Panc1 (cell line): ENCODE results near the gene CNTN4. TPM values are rescaled to one million over a fixed set of nuclear protein-coding genes. Genes with fewer than 3 reads are reported as not detected.

ENCODE experiments used
- ATAC-seq: fragments of 200-7000 bp; cut with Tn5 transposase; 2 replicates; pipeline ENCODE4 v1.9.1; 2020; ENCODE audit warnings: mild to moderate bottlenecking, moderate library complexity
- BruUV-seq: library from RNA; stranded (reverse); fragments of 400-500 nt; replicated peaks from 2 replicates; lab custom pipeline; 2021; lab: Mats Ljungman, UMichigan
- CTCF ChIA-PET: fragments of 300-600 bp; sonication (Branson Sonifier 250); formaldehyde crosslinking; loops from one replicate; lab custom pipeline; 2022; ENCODE audit warnings: antibody characterized with exemption; lab: Charles Lee
- POLR2A ChIA-PET: fragments of 300-600 bp; sonication (Branson Sonifier 250); formaldehyde crosslinking; loops from one replicate; lab custom pipeline; 2022; ENCODE audit warnings: antibody characterized with exemption; lab: Charles Lee
- DNase-seq: peaks from one replicate; pipeline ENCODE4 v3.0.0-alpha.2; 2010; ENCODE audit warnings: low read depth, low spot score
- H3K27ac ChIP-seq: 2 replicates; pipeline ENCODE4 v1.5.1; 2011; ENCODE audit warnings: mild to moderate bottlenecking, low read length, inconsistent platforms
- H3K27me3 ChIP-seq: fragments of 200-500 bp; sonication (Bioruptor generic); 2 replicates; pipeline ENCODE4 v1.6.0; 2014; ENCODE audit warnings: low read length, inconsistent platforms; ENCODE audit not compliant: control insufficient read depth, insufficient read depth
- H3K36me3 ChIP-seq: fragments of 200-500 bp; sonication (Bioruptor generic); 2 replicates; pipeline ENCODE4 v1.5.1; 2014; ENCODE audit warnings: inconsistent platforms, mild to moderate bottlenecking, low read length, moderate library complexity; ENCODE audit not compliant: control insufficient read depth, insufficient read depth
- H3K4me1 ChIP-seq: 2 replicates; pipeline ENCODE4 v1.5.1; 2011; ENCODE audit warnings: inconsistent platforms, mild to moderate bottlenecking, low read length, moderate library complexity; ENCODE audit not compliant: control insufficient read depth, insufficient read depth
- H3K4me3 ChIP-seq, 2 experiments: 2 replicates each; pipeline ENCODE4 v1.5.1; 2011 to 2012; ENCODE audit warnings: low read depth in 2 of 2, low read length in 2 of 2, mild to moderate bottlenecking in 2 of 2, inconsistent platforms in 1 of 2, moderate library complexity in 1 of 2
- H3K9me3 ChIP-seq: fragments of 200-500 bp; sonication (Bioruptor generic); 2 replicates; pipeline ENCODE4 v1.5.1; 2014; ENCODE audit warnings: low read depth, mild to moderate bottlenecking, inconsistent platforms, low read length, moderate library complexity; ENCODE audit not compliant: control insufficient read depth, insufficient read depth
- CTCF ChIP-seq: fragments of 450-650 bp; IDR thresholded peaks from 2 replicates; pipeline ENCODE4 v1.5.1; 2017; ENCODE audit warnings: mild to moderate bottlenecking
- POLR2AphosphoS5 ChIP-seq: IDR thresholded peaks from 2 replicates; pipeline ENCODE4 v1.6.1; 2012; ENCODE audit warnings: mild to moderate bottlenecking, low read depth, low read length, moderate library complexity
- REST ChIP-seq, 2 experiments: IDR thresholded peaks; 2 replicates each; pipeline ENCODE4 v1.6.1; 2011 to 2012; ENCODE audit warnings: low read depth in 2 of 2, control low read depth in 1 of 2, low read length in 1 of 2, mild to moderate bottlenecking in 1 of 2, moderate library complexity in 1 of 2; ENCODE audit not compliant: insufficient read depth in 1 of 2
- SIN3A ChIP-seq: IDR thresholded peaks from 2 replicates; pipeline ENCODE4 v1.6.1; 2012; ENCODE audit warnings: low read depth, mild to moderate bottlenecking, low read length, moderate library complexity, borderline replicate concordance; ENCODE audit not compliant: insufficient read depth
- TCF7L2 ChIP-seq: IDR thresholded peaks from 2 replicates; pipeline ENCODE4 v1.6.1; 2011; ENCODE audit warnings: mild to moderate bottlenecking, low read depth, low read length, inconsistent platforms
- in situ Hi-C: cut with HindIII; loops from 2 replicates; pipeline ENCODE4 v1.10.0; 2016; ENCODE audit warnings: low sequenced_read_pairs, low pct_unique_long_range_greater_than_20kb
- intact Hi-C: fragments of 100-400 bp; cut with micrococcal nuclease; formaldehyde crosslinking; loops from one replicate; pipeline ENCODE4 v1.10.0; 2022; ENCODE audit not compliant: unreplicated experiment
- total RNA-seq: library from RNA; stranded (reverse); gene quantifications from one replicate; pipeline ENCODE4 v1.2.1, GENCODE V29; 2021; ENCODE audit not compliant: unreplicated experiment

The CNTN4 gene
- total RNA-seq, 1 experiment from 2014 or later: not detected

DNA sequence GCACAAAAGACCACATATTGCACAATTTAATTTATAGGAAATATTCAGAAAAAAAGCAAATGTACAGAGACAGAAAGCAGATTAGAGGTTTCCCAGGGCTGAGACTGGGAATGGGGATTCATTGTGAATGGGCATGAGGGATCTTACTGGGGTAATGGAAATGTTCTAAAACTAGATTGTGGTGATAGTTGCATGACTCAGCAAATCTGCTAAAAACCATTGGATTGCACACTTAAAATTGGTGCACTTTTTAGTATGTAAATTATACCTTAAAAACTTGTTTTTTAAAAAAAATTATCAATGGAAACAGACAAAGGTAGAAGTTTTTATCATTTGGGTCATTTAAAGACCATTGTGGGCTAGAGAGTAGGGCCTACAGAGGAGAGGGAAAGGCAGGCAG is 780.9 kb downstream of the CNTN4 start:
- H3K9me3 ChIP-seq: no peaks in the 10 kb centered on the region
- no TSS peak for BruUV-seq
- H3K4me3 ChIP-seq: no peak overlapping the region
- TF ChIP-seq REST (IDR thresholded peaks at IDR 0.05; ENCODE audit: insufficient read depth in 1 of 2, low read depth in 2 of 2, low read length in 1 of 2) (no peak), POLR2AphosphoS5 (no peak), CTCF (no peak), SIN3A (no peak), TCF7L2 (no peak)
- no peaks in the 10 kb centered on the region for H3K27me3 ChIP-seq
- H3K27ac ChIP-seq: no peak overlapping the region
- ChIA-PET POLR2A (no interaction called here), CTCF (no interaction called here)
- ATAC-seq: no peak
- DNase-seq: no peak
- in situ Hi-C loops (no loop called here), intact Hi-C loops (no loop called here)
- H3K36me3 ChIP-seq: no peaks in the 10 kb centered on the region
- H3K4me1 ChIP-seq: no peaks in the 10 kb centered on the region

DNA sequence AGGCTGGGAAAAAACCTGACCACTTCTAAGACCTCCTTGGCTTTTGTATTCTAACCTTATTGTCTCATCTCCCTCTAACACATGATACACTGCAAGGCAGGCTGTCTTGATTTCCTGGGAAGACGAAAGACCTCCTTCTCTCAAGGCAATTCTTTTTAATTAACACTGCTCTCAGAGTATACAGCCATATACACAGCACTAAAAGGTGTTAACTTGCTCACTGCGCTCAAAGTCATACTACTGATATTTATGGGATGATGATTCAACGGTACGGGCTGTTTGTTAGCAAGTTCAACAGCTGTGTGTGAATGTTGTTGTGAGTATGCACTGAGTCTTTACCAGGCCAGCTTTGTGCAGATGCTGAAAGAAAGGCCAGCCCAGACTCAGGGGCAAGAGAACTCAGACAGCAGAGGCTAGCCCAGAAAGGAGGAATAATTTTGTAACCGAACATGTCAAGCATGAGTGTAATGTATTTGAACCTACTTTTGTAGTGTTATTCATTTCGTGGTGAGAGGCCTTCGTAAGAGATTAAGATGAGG is 781.6 kb downstream of the CNTN4 start:
- no TSS peak for BruUV-seq
- H3K4me3 ChIP-seq: no peak overlapping the region
- in situ Hi-C loops (no loop called here), intact Hi-C loops (no loop called here)
- no peak for TF ChIP-seq POLR2AphosphoS5
- no peak for TF ChIP-seq REST (IDR thresholded peaks at IDR 0.05; ENCODE audit: insufficient read depth in 1 of 2, low read depth in 2 of 2, low read length in 1 of 2)
- no peak for TF ChIP-seq CTCF
- TF ChIP-seq TCF7L2: no peak
- no peak for TF ChIP-seq SIN3A
- DNase-seq (no peak), ATAC-seq (no peak)
- H3K9me3 ChIP-seq: no peaks in the 10 kb centered on the region
- H3K27me3 ChIP-seq: no peaks in the 10 kb centered on the region
- ChIA-PET POLR2A (no interaction called here), CTCF (no interaction called here)
- H3K27ac ChIP-seq: no peak overlapping the region
- no peaks in the 10 kb centered on the region for H3K36me3 ChIP-seq
- no peaks in the 10 kb centered on the region for H3K4me1 ChIP-seq
